ENCODE data around the gene MAPK8. TPM values are rescaled to one million over a fixed set of nuclear protein-coding genes. Genes with fewer than 3 reads are reported as not detected.

Gene MAPK8
- polyA plus RNA-seq, 1 of the 3 experiments (the other 2 are of a cell fraction) = 26.4 TPM

DNA sequence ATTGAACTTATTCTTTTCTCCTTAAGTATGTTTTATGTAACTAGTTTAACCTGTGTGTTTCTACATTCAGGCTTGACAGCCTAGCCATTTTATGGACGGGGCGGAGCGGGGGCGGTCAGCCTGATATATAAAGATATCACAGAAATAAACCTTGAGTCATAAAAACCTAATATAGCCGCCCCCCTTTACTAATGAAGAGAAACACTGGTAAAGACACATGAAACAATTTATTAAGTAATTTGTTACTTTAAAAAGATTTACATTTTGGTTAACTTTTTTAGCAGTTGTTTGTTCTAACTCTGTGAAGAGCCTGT, 84.0 kb downstream of the MAPK8 start:
- Histone ChIP-seq H3K9me3 (no peaks in the 10 kb centered on the region), H4K20me1 (ENCODE audit: insufficient read depth) (peaks cover 5% of the 10 kb centered on the region), H3K9me2 (no peaks in the 10 kb centered on the region), H3F3A (replicated peaks; ENCODE audit: insufficient read depth) (peaks cover 22% of the 10 kb centered on the region), H3K9ac (no peak overlapping the region; the same call in 1 of the 2 replicates), H3K27ac (ENCODE audit: low read depth in 2 of 2, low read length in 1 of 2) (peak overlapping the region in 1 of 2 experiments; percentile 76; a peak in 2 of 4 replicates), H3K79me2 (ENCODE audit: insufficient read depth) (peaks cover 87% of the 10 kb centered on the region), H2AFZ (ENCODE audit: low read depth) (no peak overlapping the region), H3K36me3 (replicated peaks in 1 of 2; ENCODE audit: control insufficient read depth in 1 of 2, insufficient read depth in 2 of 2, low read length in 1 of 2) (no peaks in the 10 kb centered on the region), H3K4me1 (ENCODE audit: control insufficient read depth in 1 of 2, insufficient read depth in 2 of 2, low read depth in 1 of 2, low read length in 1 of 2) (peaks cover 4 to 30% of the 10 kb centered on the region in 2 experiments; a peak in 3 of 4 replicates), H3K4me3 (ENCODE audit: low read depth in 2 of 2, low read length in 1 of 2) (no peak overlapping the region), H3K4me2 (peak overlapping the region; percentile 51; the same call in 1 of the 2 replicates), H3K27me3 (ENCODE audit: insufficient read depth) (no peaks in the 10 kb centered on the region)
- TF ChIP-seq NFIC (IDR thresholded peaks at IDR 0.05; ENCODE audit: borderline replicate concordance) = no peak
- ChIA-PET CTCF (interaction anchor here (1.4 to 1.5 kb wide), 2 partner anchors 27 to 265 kb away, joined by 3 to 5 read pairs; no protein-coding TSS in a partner anchor), POLR2A (no interaction called here)
- DNase-seq = no peak
- 82% methylated on average over 5 of the region's 5 CpGs for WGBS (ENCODE audit: low lambda C conversion rate)

DNA sequence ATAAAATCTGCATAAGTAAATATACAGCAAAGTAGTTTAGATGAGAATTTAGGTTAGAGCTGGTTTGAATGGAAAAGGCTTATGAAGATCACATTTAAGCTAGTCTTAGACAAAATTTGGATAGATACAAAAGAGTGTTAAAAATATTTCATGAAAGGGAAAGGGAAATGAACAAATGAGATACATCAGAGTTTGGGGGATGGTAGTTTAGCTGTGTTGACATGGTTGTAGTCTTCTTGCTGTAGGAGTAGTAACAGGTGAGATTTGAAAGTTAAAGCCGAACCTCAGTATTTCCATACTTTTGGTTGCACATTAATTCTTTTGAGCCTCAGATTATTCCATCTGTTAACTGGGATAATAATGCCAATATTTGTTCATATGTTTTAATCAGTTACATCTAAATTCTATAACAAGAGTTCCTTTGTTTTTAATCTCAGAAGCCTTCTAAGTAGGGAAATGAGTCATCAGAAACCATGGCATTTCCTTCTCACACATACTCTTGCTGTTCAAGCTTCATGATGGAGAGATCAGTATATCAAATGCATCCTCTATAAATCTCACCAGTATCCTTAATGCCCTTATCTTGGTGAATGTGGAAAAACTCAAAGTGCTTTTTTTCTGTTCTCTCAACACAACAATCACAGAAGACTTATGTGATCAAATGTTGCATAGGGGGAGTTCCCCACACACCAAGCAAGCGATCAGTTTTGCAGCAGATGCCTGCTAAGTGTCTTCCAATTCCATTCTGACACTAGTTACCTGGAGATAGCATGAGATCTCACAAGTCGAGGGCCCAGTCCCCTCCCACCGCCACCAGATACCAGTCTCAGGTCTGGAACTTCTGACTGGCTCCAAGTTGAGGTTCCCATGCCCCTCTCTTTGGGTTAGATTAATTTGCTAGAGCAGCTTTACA, 84.7 kb downstream of the MAPK8 start:
- WGBS (ENCODE audit: low lambda C conversion rate) = 62% methylated on average over 4 of the region's 4 CpGs
- ChIA-PET CTCF (interaction anchor here (0.8 to 3.2 kb wide), 4 partner anchors 28 to 265 kb away, joined by 3 to 14 read pairs (median 4); no protein-coding TSS in a partner anchor), POLR2A (no interaction called here)
- Histone ChIP-seq H4K20me1 (ENCODE audit: insufficient read depth) (peaks cover 5% of the 10 kb centered on the region), H3K4me3 (ENCODE audit: low read depth in 2 of 2, low read length in 1 of 2) (no peak overlapping the region), H3K27me3 (ENCODE audit: insufficient read depth) (no peaks in the 10 kb centered on the region), H3K9ac (no peak overlapping the region; the same call in 1 of the 2 replicates), H3F3A (replicated peaks; ENCODE audit: insufficient read depth) (peaks cover 22% of the 10 kb centered on the region), H3K4me1 (ENCODE audit: control insufficient read depth in 1 of 2, insufficient read depth in 2 of 2, low read depth in 1 of 2, low read length in 1 of 2) (peaks cover 4 to 30% of the 10 kb centered on the region in 2 experiments; a peak in 3 of 4 replicates), H3K4me2 (peak overlapping the region; percentile 51), H3K36me3 (replicated peaks in 1 of 2; ENCODE audit: control insufficient read depth in 1 of 2, insufficient read depth in 2 of 2, low read length in 1 of 2) (no peaks in the 10 kb centered on the region), H3K27ac (ENCODE audit: low read depth in 2 of 2, low read length in 1 of 2) (peak overlapping the region in 1 of 2 experiments; percentile 76; a peak in 3 of 4 replicates), H3K79me2 (ENCODE audit: insufficient read depth) (peaks cover 87% of the 10 kb centered on the region), H3K9me2 (no peaks in the 10 kb centered on the region), H2AFZ (ENCODE audit: low read depth) (no peak overlapping the region), H3K9me3 (no peaks in the 10 kb centered on the region)
- TF ChIP-seq, protein P1, sequence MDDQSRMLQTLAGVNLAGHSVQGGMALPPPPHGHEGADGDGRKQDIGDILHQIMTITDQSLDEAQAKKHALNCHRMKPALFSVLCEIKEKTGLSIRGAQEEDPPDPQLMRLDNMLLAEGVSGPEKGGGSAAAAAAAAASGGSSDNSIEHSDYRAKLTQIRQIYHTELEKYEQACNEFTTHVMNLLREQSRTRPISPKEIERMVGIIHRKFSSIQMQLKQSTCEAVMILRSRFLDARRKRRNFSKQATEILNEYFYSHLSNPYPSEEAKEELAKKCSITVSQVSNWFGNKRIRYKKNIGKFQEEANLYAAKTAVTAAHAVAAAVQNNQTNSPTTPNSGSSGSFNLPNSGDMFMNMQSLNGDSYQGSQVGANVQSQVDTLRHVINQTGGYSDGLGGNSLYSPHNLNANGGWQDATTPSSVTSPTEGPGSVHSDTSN (IDR thresholded peaks at IDR 0.05) = peak; percentile 83
- TF ChIP-seq FOXJ3 (CRISPR knock-in tag; IDR thresholded peaks at IDR 0.05) (no peak), NFIC (IDR thresholded peaks at IDR 0.05; ENCODE audit: borderline replicate concordance) (0 out of 2 replicates have a peak, but pooled peaks have one; percentile 48), FOSL2 (IDR thresholded peaks at IDR 0.05; ENCODE audit: borderline replicate concordance, low read depth) (peak; percentile 78), YY1 (IDR thresholded peaks at IDR 0.05; ENCODE audit: low read depth) (0 out of 2 replicates have a peak, but pooled peaks have one; percentile 16), TCF12 (IDR thresholded peaks at IDR 0.05) (peak; percentile 71), POLR2AphosphoS5 (IDR thresholded peaks at IDR 0.05; ENCODE audit: low read depth, low read length) (peak; percentile 36; the same call in 1 of the 2 replicates), GABPA (IDR thresholded peaks at IDR 0.05; ENCODE audit: low read depth) (no peak), MEF2A (IDR thresholded peaks at IDR 0.05; ENCODE audit: borderline replicate concordance, low read depth) (peak; percentile 53), EP300 (IDR thresholded peaks at IDR 0.05; ENCODE audit: borderline replicate concordance in 1 of 2, low read depth in 1 of 2, low read length in 1 of 2) (peak in 1 of 2 experiments; percentile 55; a peak in 1 of 4 replicates), TEAD4 (IDR thresholded peaks at IDR 0.05; ENCODE audit: borderline replicate concordance, insufficient read depth) (peak; percentile 38; the same call in 1 of the 2 replicates), JUND (IDR thresholded peaks at IDR 0.05) (peak; percentile 86), RXRA (IDR thresholded peaks at IDR 0.05; ENCODE audit: borderline replicate concordance, low read depth) (peak; percentile 39; the same call in 1 of the 2 replicates)
- TF ChIP-seq, protein P2, sequence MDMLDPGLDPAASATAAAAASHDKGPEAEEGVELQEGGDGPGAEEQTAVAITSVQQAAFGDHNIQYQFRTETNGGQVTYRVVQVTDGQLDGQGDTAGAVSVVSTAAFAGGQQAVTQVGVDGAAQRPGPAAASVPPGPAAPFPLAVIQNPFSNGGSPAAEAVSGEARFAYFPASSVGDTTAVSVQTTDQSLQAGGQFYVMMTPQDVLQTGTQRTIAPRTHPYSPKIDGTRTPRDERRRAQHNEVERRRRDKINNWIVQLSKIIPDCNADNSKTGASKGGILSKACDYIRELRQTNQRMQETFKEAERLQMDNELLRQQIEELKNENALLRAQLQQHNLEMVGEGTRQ (IDR thresholded peaks at IDR 0.05; ENCODE audit: borderline replicate concordance, low read depth, low read length) = no peak
- TF ChIP-seq, protein P3, sequence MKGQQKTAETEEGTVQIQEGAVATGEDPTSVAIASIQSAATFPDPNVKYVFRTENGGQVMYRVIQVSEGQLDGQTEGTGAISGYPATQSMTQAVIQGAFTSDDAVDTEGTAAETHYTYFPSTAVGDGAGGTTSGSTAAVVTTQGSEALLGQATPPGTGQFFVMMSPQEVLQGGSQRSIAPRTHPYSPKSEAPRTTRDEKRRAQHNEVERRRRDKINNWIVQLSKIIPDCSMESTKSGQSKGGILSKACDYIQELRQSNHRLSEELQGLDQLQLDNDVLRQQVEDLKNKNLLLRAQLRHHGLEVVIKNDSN (IDR thresholded peaks at IDR 0.05; ENCODE audit: borderline replicate concordance, low read depth) = no peak
- TF ChIP-seq, protein P4, sequence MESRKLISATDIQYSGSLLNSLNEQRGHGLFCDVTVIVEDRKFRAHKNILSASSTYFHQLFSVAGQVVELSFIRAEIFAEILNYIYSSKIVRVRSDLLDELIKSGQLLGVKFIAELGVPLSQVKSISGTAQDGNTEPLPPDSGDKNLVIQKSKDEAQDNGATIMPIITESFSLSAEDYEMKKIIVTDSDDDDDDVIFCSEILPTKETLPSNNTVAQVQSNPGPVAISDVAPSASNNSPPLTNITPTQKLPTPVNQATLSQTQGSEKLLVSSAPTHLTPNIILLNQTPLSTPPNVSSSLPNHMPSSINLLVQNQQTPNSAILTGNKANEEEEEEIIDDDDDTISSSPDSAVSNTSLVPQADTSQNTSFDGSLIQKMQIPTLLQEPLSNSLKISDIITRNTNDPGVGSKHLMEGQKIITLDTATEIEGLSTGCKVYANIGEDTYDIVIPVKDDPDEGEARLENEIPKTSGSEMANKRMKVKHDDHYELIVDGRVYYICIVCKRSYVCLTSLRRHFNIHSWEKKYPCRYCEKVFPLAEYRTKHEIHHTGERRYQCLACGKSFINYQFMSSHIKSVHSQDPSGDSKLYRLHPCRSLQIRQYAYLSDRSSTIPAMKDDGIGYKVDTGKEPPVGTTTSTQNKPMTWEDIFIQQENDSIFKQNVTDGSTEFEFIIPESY (IDR thresholded peaks at IDR 0.05; ENCODE audit: borderline replicate concordance, low read depth) = peak; percentile 24; the same call in 1 of the 2 replicates
- DNase-seq = no peak
